GM12801 (cell line): ENCODE data around the gene TIMM9.

Experiments
- CTCF ChIP-seq: IDR thresholded peaks from one replicate; pipeline ENCODE4 v1.5.1; 2011; ENCODE audit warnings: control low read depth; ENCODE audit not compliant: insufficient read length; ENCODE audit errors: extremely low read depth

TIMM9 gene

DNA sequence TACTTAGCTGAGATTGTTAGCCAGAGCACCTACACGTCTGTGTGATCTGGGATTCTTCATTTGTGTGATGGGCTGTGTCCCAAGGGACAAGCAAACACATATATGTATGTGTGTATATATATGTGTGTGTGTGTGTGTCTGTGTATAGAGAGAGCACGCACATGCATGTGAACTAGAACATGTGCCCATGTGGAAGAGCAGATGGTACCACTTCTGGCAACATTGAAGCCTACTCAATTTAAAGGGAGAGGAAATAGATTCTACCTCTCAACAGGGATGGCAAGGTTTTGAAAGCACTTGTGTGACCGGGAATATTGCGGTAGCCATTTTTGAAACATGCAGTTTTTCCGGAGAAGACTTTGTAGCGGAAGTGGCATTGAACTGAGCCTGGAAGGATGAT, 30.2 kb downstream of the TIMM9 start:
- TF ChIP-seq CTCF = no peak

GRCh38 chr14:58395812-58396788, 31.2 kb downstream of the TIMM9 start, which contains the start of gene TOMM20L:
Gene TOMM20L (plus strand): TSS chr14:58395930. CDS start chr14:58395958, 28 bp downstream.
- TF ChIP-seq CTCF = no peak

DNA sequence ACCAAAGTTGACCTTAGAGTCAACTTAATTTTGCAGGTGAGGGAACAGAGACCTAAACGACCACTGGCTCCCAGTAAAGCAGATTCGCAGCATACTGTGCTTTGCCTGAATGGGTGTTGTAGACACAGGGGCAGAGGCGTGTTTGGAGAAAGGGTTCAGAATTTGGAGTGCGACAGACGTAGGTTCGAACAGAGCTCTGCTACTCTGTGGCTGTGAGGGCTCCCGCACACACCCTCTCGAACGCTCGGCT, 31.8 kb downstream of the TIMM9 start:
- TF ChIP-seq CTCF = no peak

- TF ChIP-seq CTCF = no peak
These were observed 36.5 kb downstream of the TIMM9 start for GRCh38 chr14:58390830-58391229.

GRCh38 chr14:58376791-58377190, 50.5 kb downstream of the TIMM9 start:
- TF ChIP-seq CTCF = no peak

GRCh38 chr14:58368956-58369355, 58.4 kb downstream of the TIMM9 start:
- TF ChIP-seq CTCF = no peak

- TF ChIP-seq CTCF = no peak
These were observed 60.0 kb downstream of the TIMM9 start for GRCh38 chr14:58367296-58367695.
